Panc1 (cell line): Measurements from ENCODE around the gene TAF15.

Source experiments
- POLR2AphosphoS5 ChIP-seq: IDR thresholded peaks from 2 replicates; pipeline ENCODE4 v1.6.1; 2012; ENCODE audit warnings: mild to moderate bottlenecking, low read depth, low read length, moderate library complexity
- SIN3A ChIP-seq: IDR thresholded peaks from 2 replicates; pipeline ENCODE4 v1.6.1; 2012; ENCODE audit warnings: low read depth, mild to moderate bottlenecking, low read length, moderate library complexity, borderline replicate concordance; ENCODE audit not compliant: insufficient read depth
- TF ChIP-seq, protein P1 (sequence below): fragments of 450-650 bp; IDR thresholded peaks from 2 replicates; pipeline ENCODE4 v1.5.1; 2017; ENCODE audit warnings: mild to moderate bottlenecking
- TF ChIP-seq, protein P2 (sequence below), 2 experiments: IDR thresholded peaks; 2 replicates each; pipeline ENCODE4 v1.6.1; 2011 to 2012; ENCODE audit warnings: low read depth in 2 of 2, control low read depth in 1 of 2, low read length in 1 of 2, mild to moderate bottlenecking in 1 of 2, moderate library complexity in 1 of 2; ENCODE audit not compliant: insufficient read depth in 1 of 2

DNA sequence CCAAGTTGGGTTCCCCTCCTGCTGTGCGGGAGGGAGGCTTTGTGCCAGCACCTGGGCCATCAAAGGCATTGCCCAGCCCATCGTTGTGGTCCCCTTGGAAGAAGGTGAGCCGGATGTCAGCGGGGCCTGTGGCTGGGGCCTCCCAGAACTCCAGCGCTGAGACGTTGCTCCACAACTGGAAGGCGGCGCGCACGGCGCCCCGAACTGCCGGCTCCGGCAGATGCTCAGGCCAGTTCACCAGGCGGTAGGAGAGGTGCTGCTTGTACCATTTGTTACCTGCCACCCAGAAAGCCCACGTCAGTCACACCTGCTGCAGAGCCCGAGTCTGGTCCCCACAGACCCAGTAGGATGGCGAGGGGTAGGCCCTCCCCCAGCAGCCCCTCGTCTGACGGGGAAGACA is 36.2 kb upstream of the TAF15 start:
- TF ChIP-seq, protein P1, sequence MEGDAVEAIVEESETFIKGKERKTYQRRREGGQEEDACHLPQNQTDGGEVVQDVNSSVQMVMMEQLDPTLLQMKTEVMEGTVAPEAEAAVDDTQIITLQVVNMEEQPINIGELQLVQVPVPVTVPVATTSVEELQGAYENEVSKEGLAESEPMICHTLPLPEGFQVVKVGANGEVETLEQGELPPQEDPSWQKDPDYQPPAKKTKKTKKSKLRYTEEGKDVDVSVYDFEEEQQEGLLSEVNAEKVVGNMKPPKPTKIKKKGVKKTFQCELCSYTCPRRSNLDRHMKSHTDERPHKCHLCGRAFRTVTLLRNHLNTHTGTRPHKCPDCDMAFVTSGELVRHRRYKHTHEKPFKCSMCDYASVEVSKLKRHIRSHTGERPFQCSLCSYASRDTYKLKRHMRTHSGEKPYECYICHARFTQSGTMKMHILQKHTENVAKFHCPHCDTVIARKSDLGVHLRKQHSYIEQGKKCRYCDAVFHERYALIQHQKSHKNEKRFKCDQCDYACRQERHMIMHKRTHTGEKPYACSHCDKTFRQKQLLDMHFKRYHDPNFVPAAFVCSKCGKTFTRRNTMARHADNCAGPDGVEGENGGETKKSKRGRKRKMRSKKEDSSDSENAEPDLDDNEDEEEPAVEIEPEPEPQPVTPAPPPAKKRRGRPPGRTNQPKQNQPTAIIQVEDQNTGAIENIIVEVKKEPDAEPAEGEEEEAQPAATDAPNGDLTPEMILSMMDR = no peak
- TF ChIP-seq, protein P2, sequence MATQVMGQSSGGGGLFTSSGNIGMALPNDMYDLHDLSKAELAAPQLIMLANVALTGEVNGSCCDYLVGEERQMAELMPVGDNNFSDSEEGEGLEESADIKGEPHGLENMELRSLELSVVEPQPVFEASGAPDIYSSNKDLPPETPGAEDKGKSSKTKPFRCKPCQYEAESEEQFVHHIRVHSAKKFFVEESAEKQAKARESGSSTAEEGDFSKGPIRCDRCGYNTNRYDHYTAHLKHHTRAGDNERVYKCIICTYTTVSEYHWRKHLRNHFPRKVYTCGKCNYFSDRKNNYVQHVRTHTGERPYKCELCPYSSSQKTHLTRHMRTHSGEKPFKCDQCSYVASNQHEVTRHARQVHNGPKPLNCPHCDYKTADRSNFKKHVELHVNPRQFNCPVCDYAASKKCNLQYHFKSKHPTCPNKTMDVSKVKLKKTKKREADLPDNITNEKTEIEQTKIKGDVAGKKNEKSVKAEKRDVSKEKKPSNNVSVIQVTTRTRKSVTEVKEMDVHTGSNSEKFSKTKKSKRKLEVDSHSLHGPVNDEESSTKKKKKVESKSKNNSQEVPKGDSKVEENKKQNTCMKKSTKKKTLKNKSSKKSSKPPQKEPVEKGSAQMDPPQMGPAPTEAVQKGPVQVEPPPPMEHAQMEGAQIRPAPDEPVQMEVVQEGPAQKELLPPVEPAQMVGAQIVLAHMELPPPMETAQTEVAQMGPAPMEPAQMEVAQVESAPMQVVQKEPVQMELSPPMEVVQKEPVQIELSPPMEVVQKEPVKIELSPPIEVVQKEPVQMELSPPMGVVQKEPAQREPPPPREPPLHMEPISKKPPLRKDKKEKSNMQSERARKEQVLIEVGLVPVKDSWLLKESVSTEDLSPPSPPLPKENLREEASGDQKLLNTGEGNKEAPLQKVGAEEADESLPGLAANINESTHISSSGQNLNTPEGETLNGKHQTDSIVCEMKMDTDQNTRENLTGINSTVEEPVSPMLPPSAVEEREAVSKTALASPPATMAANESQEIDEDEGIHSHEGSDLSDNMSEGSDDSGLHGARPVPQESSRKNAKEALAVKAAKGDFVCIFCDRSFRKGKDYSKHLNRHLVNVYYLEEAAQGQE (IDR thresholded peaks at IDR 0.05; ENCODE audit: insufficient read depth in 1 of 2, low read depth in 2 of 2, low read length in 1 of 2) = no peak
- TF ChIP-seq SIN3A (no peak), POLR2AphosphoS5 (no peak)
